ENCODE data around the gene TMCC2.
A peak's percentile ranks its signal among the peaks of the same experiment; 100 is the strongest.

Gene TMCC2

GRCh38 chr1:205204552-205204951 lies 23.2 kb upstream of the TMCC2 start:
- ATAC-seq, result peak; percentile 83
- TF ChIP-seq, protein P1, sequence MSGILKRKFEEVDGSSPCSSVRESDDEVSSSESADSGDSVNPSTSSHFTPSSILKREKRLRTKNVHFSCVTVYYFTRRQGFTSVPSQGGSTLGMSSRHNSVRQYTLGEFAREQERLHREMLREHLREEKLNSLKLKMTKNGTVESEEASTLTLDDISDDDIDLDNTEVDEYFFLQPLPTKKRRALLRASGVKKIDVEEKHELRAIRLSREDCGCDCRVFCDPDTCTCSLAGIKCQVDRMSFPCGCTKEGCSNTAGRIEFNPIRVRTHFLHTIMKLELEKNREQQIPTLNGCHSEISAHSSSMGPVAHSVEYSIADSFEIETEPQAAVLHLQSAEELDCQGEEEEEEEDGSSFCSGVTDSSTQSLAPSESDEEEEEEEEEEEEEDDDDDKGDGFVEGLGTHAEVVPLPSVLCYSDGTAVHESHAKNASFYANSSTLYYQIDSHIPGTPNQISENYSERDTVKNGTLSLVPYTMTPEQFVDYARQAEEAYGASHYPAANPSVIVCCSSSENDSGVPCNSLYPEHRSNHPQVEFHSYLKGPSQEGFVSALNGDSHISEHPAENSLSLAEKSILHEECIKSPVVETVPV (CRISPR knock-in tag; IDR thresholded peaks at IDR 0.05), result no peak
- TF ChIP-seq ZFP30 (CRISPR knock-in tag; IDR thresholded peaks at IDR 0.05) (no peak), CREB5 (CRISPR knock-in tag; IDR thresholded peaks at IDR 0.05; ENCODE audit: low read depth) (no peak), GLIS3 (CRISPR knock-in tag; IDR thresholded peaks at IDR 0.05) (no peak), ZNF70 (CRISPR knock-in tag; IDR thresholded peaks at IDR 0.05) (no peak), TSHZ2 (CRISPR knock-in tag; IDR thresholded peaks at IDR 0.05) (no peak), ISL1 (CRISPR knock-in tag; IDR thresholded peaks at IDR 0.05) (no peak), TOX (CRISPR knock-in tag; IDR thresholded peaks at IDR 0.05; ENCODE audit: borderline replicate concordance) (no peak), PPARA (CRISPR knock-in tag; IDR thresholded peaks at IDR 0.05; ENCODE audit: borderline replicate concordance) (no peak), TCF4 (CRISPR knock-in tag; IDR thresholded peaks at IDR 0.05; ENCODE audit: borderline replicate concordance) (no peak), ZC3H10 (CRISPR knock-in tag; IDR thresholded peaks at IDR 0.05) (no peak)

GRCh38 chr1:205205055-205205454 lies 22.7 kb upstream of the TMCC2 start:
- peak; percentile 56 for ATAC-seq
- no peak for TF ChIP-seq OSR1 (CRISPR knock-in tag; IDR thresholded peaks at IDR 0.05)
- no peak for TF ChIP-seq PATZ1 (CRISPR knock-in tag; IDR thresholded peaks at IDR 0.05; ENCODE audit: borderline replicate concordance)
- TF ChIP-seq ZNF8 (CRISPR knock-in tag; IDR thresholded peaks at IDR 0.05), result no peak
- no peak for TF ChIP-seq ARNTL (CRISPR knock-in tag; IDR thresholded peaks at IDR 0.05; ENCODE audit: borderline replicate concordance, low read depth)
- TF ChIP-seq TCF4 (CRISPR knock-in tag; IDR thresholded peaks at IDR 0.05; ENCODE audit: borderline replicate concordance), result no peak
- no peak for TF ChIP-seq ZFP30 (CRISPR knock-in tag; IDR thresholded peaks at IDR 0.05)
- TF ChIP-seq SNAI2 (CRISPR knock-in tag; IDR thresholded peaks at IDR 0.05), result no peak
- TF ChIP-seq ZNF70 (CRISPR knock-in tag; IDR thresholded peaks at IDR 0.05), result no peak
- no peak for TF ChIP-seq CSDC2 (CRISPR knock-in tag; IDR thresholded peaks at IDR 0.05)
- TF ChIP-seq, protein P1 (CRISPR knock-in tag; IDR thresholded peaks at IDR 0.05), result no peak
- no peak for TF ChIP-seq ISL1 (CRISPR knock-in tag; IDR thresholded peaks at IDR 0.05)
- TF ChIP-seq TOX (CRISPR knock-in tag; IDR thresholded peaks at IDR 0.05; ENCODE audit: borderline replicate concordance), result no peak
- TF ChIP-seq RARB (CRISPR knock-in tag; IDR thresholded peaks at IDR 0.05), result no peak

- ATAC-seq, result no peak
- no peak for TF ChIP-seq TCF4 (CRISPR knock-in tag; IDR thresholded peaks at IDR 0.05; ENCODE audit: borderline replicate concordance)
- no peak for TF ChIP-seq GLIS3 (CRISPR knock-in tag; IDR thresholded peaks at IDR 0.05)
- TF ChIP-seq ZNF8 (CRISPR knock-in tag; IDR thresholded peaks at IDR 0.05), result no peak
- no peak for TF ChIP-seq ZNF70 (CRISPR knock-in tag; IDR thresholded peaks at IDR 0.05)
- no peak for TF ChIP-seq TSHZ2 (CRISPR knock-in tag; IDR thresholded peaks at IDR 0.05)
- no peak for TF ChIP-seq ESRRG (CRISPR knock-in tag; IDR thresholded peaks at IDR 0.05)
- TF ChIP-seq, protein P1 (CRISPR knock-in tag; IDR thresholded peaks at IDR 0.05), result no peak
- TF ChIP-seq PPARA (CRISPR knock-in tag; IDR thresholded peaks at IDR 0.05; ENCODE audit: borderline replicate concordance), result no peak
- no peak for TF ChIP-seq ARNTL (CRISPR knock-in tag; IDR thresholded peaks at IDR 0.05; ENCODE audit: borderline replicate concordance, low read depth)
- no peak for TF ChIP-seq ZC3H10 (CRISPR knock-in tag; IDR thresholded peaks at IDR 0.05)
- TF ChIP-seq PATZ1 (CRISPR knock-in tag; IDR thresholded peaks at IDR 0.05; ENCODE audit: borderline replicate concordance), result no peak
- no peak for TF ChIP-seq CSDC2 (CRISPR knock-in tag; IDR thresholded peaks at IDR 0.05)
- no peak for TF ChIP-seq RARB (CRISPR knock-in tag; IDR thresholded peaks at IDR 0.05)
- no peak for TF ChIP-seq ISL1 (CRISPR knock-in tag; IDR thresholded peaks at IDR 0.05)
- no peak for TF ChIP-seq TOX (CRISPR knock-in tag; IDR thresholded peaks at IDR 0.05; ENCODE audit: borderline replicate concordance)
- no peak for TF ChIP-seq ZFP3 (CRISPR knock-in tag; IDR thresholded peaks at IDR 0.05)
Measured at GRCh38 chr1:205208811-205209210, 18.9 kb upstream of the TMCC2 start.
